Breast epithelium (tissue), 4 donors: ENCODE measurements around the gene CDC45. TPM values are rescaled to one million over a fixed set of nuclear protein-coding genes. Genes with fewer than 3 reads are reported as not detected.
A peak's percentile ranks its signal among the peaks of the same experiment; 100 is the strongest.

ENCODE experiments used
- DNase-seq, 2 donors: peaks; one replicate each; pipeline ENCODE4 v3.0.0-alpha.2; 2019; ENCODE audit warnings: low spot score in 2 of 2
- H3K27ac ChIP-seq, 2 donors: fragments of 200-600 bp; sonication (generic) in 1 of 2; one replicate each; pipeline ENCODE4 v1.5.1; 2016 to 2019; ENCODE audit warnings: mild to moderate bottlenecking in 1 of 2
- H3K27me3 ChIP-seq, 2 donors: fragments of 200-600 bp; sonication (generic) in 1 of 2; one replicate each; pipeline versions ENCODE4 v1.5.1 to v1.6.0; 2017 to 2019; ENCODE audit warnings: control low read depth in 1 of 2, mild to moderate bottlenecking in 1 of 2
- H3K36me3 ChIP-seq: fragments of 200-600 bp; one replicate; pipeline ENCODE4 v1.5.1; 2019
- H3K4me1 ChIP-seq, 2 donors: fragments of 200-600 bp; sonication (generic); one replicate each; pipeline ENCODE4 v1.5.1; 2016 to 2019; ENCODE audit warnings: control low read depth in 1 of 2
- H3K4me3 ChIP-seq, 3 donors: fragments of 200-600 bp; sonication (generic); 1 replicate in 2 of 3; 2 replicates in 1 of 3; pipeline ENCODE4 v1.5.1; 2016 to 2019; ENCODE audit warnings: mild to moderate bottlenecking in 3 of 3, moderate library complexity in 2 of 3
- H3K9me3 ChIP-seq, 2 donors: fragments of 200-600 bp; sonication (generic) in 1 of 2; one replicate each; pipeline ENCODE4 v1.5.1; 2016 to 2019; ENCODE audit warnings: control low read depth in 1 of 2
- CTCF ChIP-seq, 3 donors: fragments of 450-650 bp; IDR thresholded peaks; one replicate each; pipeline ENCODE4 v1.5.1; 2016 to 2017; ENCODE audit warnings: antibody characterized with exemption in 3 of 3, mild to moderate bottlenecking in 3 of 3, moderate library complexity in 3 of 3
- POLR2A ChIP-seq: fragments of 450-650 bp; IDR thresholded peaks from one replicate; pipeline ENCODE4 v1.6.1; 2016; ENCODE audit warnings: antibody characterized with exemption, mild to moderate bottlenecking, moderate library complexity
- POLR2AphosphoS5 ChIP-seq, 3 donors: sonication (generic); formaldehyde crosslinking; IDR thresholded peaks; one replicate each; pipeline ENCODE4 v1.6.1; 2017; ENCODE audit warnings: antibody characterized with exemption in 3 of 3
- intact Hi-C: fragments of 100-400 bp; cut with DNase I; formaldehyde crosslinking; loops from one replicate; pipeline ENCODE4 v1.15.1; 2023; ENCODE audit warnings: low total_unique reads
- total RNA-seq, 3 donors: library from RNA; depleted of rRNA; stranded (reverse); fragments of >200 nt; gene quantifications; one replicate each; pipeline ENCODE4 v1.1.0, GENCODE V29; 2016

The CDC45 gene
- total RNA-seq, 3 donors from 2014 or later, result 0.48 TPM; not detected in 2

GRCh38 chr22:19520566-19521305, 41.0 kb downstream of the CDC45 start:
- Histone ChIP-seq H3K9me3 (no peaks in the 10 kb centered on the region), H3K4me3 (peak overlapping the region; percentile 38 to 65 (median 44)), H3K27me3 (peaks cover 0 to 37% of the 10 kb centered on the region in 2 donors), H3K4me1 (peaks cover 0 to 3% of the 10 kb centered on the region in 2 donors), H3K27ac (peak overlapping the region in 1 of 2 donors; percentile 85), H3K36me3 (no peaks in the 10 kb centered on the region)
- TF ChIP-seq POLR2AphosphoS5 (IDR thresholded peaks at IDR 0.05) (no peak), CTCF (IDR thresholded peaks at IDR 0.05) (no peak), POLR2A (no peak)
- intact Hi-C loops, result loop anchor here (10.0 kb wide), 2 partner anchors 54 to 94 kb away; no protein-coding TSS in a partner anchor
- DNase-seq, result no peak

DNA sequence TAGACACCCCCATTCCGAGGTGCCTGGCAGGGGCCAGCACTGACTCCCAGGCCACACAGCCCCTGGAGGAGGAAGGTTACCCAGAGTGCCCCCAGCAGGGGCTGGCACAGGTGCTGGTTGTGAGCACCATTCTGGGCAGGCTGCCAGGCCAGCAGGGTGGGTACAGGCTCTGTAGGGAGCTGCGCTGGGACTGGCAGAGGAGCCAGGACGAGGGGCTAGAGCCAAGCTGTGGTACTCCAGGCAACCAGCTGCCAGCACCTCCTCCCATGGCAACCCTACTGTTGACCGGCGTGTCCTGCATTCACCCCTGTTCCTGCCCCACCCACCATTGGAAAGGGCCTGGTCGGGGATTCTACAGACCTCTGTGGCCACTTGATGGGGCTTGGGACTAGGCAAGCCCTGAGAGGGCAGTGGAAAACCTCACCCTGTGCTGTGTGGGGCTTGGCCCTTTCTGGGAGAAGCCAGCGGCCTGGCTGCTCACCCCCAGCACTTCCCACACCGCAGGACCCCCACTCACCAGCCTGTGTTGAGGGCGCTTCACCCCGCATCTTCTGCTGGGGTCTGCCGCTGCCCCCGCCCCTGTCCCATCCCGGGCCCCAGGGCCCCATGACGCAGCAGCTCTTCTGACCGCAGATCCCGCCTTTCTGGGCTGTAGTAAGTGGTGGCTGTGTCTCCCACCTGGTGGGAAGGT, 42.6 kb downstream of the CDC45 start:
- Histone ChIP-seq H3K27me3 (peaks cover 0 to 51% of the 10 kb centered on the region in 2 donors), H3K4me1 (peaks cover 0 to 3% of the 10 kb centered on the region in 2 donors), H3K36me3 (no peaks in the 10 kb centered on the region), H3K4me3 (peak overlapping the region; percentile 38 to 65 (median 44)), H3K9me3 (no peaks in the 10 kb centered on the region), H3K27ac (peak overlapping the region; percentile 36 to 85)
- TF ChIP-seq POLR2A (no peak), CTCF (IDR thresholded peaks at IDR 0.05) (no peak), POLR2AphosphoS5 (IDR thresholded peaks at IDR 0.05) (no peak)
- no peak for DNase-seq
- intact Hi-C loops, result loop anchor here (10.0 kb wide), 2 partner anchors 52 to 92 kb away; no protein-coding TSS in a partner anchor

DNA sequence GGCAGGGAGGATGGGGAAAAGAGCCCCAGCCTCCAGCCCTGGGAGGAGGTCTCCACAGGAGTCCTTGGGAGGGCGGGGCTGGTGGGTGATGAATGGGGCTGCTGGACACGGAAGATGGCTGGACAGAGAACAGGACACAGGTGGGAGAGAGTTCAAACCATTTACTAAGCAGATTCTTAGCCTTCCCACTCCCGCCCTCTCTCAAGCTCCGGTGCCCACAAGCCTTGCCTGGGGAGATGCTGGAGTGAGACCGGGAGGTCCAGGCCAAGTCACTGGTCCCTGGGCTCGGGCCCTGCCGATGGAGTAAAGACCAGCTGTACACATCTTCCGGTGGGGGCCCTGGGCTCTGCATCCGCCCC, 43.1 kb downstream of the CDC45 start:
- no peaks in the 10 kb centered on the region for H3K36me3 ChIP-seq
- no peaks in the 10 kb centered on the region for H3K9me3 ChIP-seq
- intact Hi-C loops, result loop anchor here (10.0 kb wide), 2 partner anchors 52 to 92 kb away; no protein-coding TSS in a partner anchor
- H3K27me3 ChIP-seq, result peaks cover 0 to 51% of the 10 kb centered on the region in 2 donors
- H3K4me1 ChIP-seq, result peaks cover 0 to 3% of the 10 kb centered on the region in 2 donors
- TF ChIP-seq POLR2AphosphoS5 (IDR thresholded peaks at IDR 0.05) (no peak), CTCF (IDR thresholded peaks at IDR 0.05) (no peak), POLR2A (no peak)
- H3K4me3 ChIP-seq, result peak overlapping the region; percentile 38 to 65 (median 44)
- DNase-seq, result no peak
- peak overlapping the region; percentile 36 to 85 for H3K27ac ChIP-seq

DNA sequence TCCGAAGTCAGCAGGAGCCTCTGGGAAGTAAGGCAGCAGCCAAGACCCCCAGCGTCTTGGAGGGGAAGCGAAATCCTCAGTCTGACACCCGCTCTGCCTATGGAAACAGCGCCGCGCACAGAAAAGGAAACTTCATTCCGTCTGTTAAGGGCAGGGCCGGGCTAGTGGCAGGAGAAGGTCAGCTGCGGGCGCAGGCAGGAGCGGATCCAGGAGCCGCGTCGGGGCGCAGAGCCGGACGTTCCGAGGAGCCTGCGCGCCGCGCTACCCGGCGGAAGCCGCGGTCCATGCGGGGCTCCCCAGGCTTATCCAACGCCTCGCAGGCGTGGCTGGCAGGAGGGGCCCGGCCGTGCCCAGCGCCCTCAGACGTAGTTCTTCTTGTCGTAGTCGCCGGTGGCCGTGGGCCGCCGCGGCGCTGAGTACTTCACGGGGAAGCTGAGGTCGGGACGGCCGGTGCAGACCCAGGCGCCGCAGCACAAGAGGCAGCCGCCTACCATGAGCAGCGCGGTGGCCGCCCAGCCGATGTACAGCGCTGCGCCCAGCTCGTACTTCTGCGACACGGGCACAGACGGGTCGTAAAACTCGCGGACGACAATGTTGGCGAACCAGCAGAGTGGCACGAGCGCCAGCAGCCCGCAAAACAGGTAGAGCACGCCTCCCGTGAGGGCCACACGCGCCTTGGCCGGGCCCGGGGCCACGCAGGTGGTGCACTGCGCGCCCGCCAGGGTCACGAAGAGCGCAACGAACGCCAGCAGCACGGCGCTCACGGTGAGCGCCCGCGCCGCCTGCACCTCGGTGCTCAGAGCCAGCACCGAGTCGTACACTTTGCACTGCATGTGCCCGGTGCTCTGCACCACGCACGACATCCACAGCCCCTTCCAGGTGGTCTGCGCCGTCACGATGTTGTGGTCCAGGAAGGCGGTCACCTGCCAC, 43.8 kb downstream of the CDC45 start:
- no peaks in the 10 kb centered on the region for H3K9me3 ChIP-seq
- H3K27me3 ChIP-seq, result peaks cover 0 to 51% of the 10 kb centered on the region in 2 donors
- intact Hi-C loops, result loop anchor here (10.0 kb wide), 2 partner anchors 51 to 91 kb away; no protein-coding TSS in a partner anchor
- no peaks in the 10 kb centered on the region for H3K36me3 ChIP-seq
- peak overlapping the region; percentile 36 to 85 for H3K27ac ChIP-seq
- H3K4me3 ChIP-seq, result peak overlapping the region; percentile 38 to 65 (median 44)
- no peak for TF ChIP-seq POLR2AphosphoS5 (IDR thresholded peaks at IDR 0.05)
- no peak for TF ChIP-seq CTCF (IDR thresholded peaks at IDR 0.05)
- TF ChIP-seq POLR2A, result no peak
- peaks cover 0 to 3% of the 10 kb centered on the region in 2 donors for H3K4me1 ChIP-seq
- no peak for DNase-seq
